Panc1 (cell line): ENCODE data around the gene ZSCAN25.
"Not testable (repeated sequence)": the region's sequence is repeated elsewhere in the genome, so short reads cannot be mapped to it uniquely, and the experiment has no call there.

Experiments used
- POLR2AphosphoS5 ChIP-seq: IDR thresholded peaks from 2 replicates; pipeline ENCODE4 v1.6.1; 2012; ENCODE audit warnings: mild to moderate bottlenecking, low read depth, low read length, moderate library complexity
- TF ChIP-seq, protein P1 (sequence below): fragments of 450-650 bp; IDR thresholded peaks from 2 replicates; pipeline ENCODE4 v1.5.1; 2017; ENCODE audit warnings: mild to moderate bottlenecking
- TF ChIP-seq, protein P2 (sequence below), 2 experiments: IDR thresholded peaks; 2 replicates each; pipeline ENCODE4 v1.6.1; 2011 to 2012; ENCODE audit warnings: low read depth in 2 of 2, control low read depth in 1 of 2, low read length in 1 of 2, mild to moderate bottlenecking in 1 of 2, moderate library complexity in 1 of 2; ENCODE audit not compliant: insufficient read depth in 1 of 2

- TF ChIP-seq, protein P1, sequence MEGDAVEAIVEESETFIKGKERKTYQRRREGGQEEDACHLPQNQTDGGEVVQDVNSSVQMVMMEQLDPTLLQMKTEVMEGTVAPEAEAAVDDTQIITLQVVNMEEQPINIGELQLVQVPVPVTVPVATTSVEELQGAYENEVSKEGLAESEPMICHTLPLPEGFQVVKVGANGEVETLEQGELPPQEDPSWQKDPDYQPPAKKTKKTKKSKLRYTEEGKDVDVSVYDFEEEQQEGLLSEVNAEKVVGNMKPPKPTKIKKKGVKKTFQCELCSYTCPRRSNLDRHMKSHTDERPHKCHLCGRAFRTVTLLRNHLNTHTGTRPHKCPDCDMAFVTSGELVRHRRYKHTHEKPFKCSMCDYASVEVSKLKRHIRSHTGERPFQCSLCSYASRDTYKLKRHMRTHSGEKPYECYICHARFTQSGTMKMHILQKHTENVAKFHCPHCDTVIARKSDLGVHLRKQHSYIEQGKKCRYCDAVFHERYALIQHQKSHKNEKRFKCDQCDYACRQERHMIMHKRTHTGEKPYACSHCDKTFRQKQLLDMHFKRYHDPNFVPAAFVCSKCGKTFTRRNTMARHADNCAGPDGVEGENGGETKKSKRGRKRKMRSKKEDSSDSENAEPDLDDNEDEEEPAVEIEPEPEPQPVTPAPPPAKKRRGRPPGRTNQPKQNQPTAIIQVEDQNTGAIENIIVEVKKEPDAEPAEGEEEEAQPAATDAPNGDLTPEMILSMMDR, result not testable (repeated sequence)
- TF ChIP-seq POLR2AphosphoS5, result not testable (repeated sequence)
- TF ChIP-seq, protein P2, sequence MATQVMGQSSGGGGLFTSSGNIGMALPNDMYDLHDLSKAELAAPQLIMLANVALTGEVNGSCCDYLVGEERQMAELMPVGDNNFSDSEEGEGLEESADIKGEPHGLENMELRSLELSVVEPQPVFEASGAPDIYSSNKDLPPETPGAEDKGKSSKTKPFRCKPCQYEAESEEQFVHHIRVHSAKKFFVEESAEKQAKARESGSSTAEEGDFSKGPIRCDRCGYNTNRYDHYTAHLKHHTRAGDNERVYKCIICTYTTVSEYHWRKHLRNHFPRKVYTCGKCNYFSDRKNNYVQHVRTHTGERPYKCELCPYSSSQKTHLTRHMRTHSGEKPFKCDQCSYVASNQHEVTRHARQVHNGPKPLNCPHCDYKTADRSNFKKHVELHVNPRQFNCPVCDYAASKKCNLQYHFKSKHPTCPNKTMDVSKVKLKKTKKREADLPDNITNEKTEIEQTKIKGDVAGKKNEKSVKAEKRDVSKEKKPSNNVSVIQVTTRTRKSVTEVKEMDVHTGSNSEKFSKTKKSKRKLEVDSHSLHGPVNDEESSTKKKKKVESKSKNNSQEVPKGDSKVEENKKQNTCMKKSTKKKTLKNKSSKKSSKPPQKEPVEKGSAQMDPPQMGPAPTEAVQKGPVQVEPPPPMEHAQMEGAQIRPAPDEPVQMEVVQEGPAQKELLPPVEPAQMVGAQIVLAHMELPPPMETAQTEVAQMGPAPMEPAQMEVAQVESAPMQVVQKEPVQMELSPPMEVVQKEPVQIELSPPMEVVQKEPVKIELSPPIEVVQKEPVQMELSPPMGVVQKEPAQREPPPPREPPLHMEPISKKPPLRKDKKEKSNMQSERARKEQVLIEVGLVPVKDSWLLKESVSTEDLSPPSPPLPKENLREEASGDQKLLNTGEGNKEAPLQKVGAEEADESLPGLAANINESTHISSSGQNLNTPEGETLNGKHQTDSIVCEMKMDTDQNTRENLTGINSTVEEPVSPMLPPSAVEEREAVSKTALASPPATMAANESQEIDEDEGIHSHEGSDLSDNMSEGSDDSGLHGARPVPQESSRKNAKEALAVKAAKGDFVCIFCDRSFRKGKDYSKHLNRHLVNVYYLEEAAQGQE (IDR thresholded peaks at IDR 0.05; ENCODE audit: insufficient read depth in 1 of 2, low read depth in 2 of 2, low read length in 1 of 2), result not testable (repeated sequence)
Measured at GRCh38 chr7:99657879-99658278, 41.1 kb downstream of the ZSCAN25 start.
